Upper lobe of left lung (tissue), 4 donors: ENCODE data around the gene MYOF.

Experiments
- CTCF ChIP-seq, 6 experiments: fragments of 450-650 bp in 4 of 6; fragments of 200-600 bp in 2 of 6; sonication (generic) in 2 of 6; IDR thresholded peaks; one replicate each; pipeline ENCODE4 v1.5.1; 2016 to 2019; ENCODE audit warnings: antibody characterized with exemption in 6 of 6
- POLR2A ChIP-seq, 4 donors: fragments of 450-650 bp; IDR thresholded peaks; one replicate each; pipeline ENCODE4 v1.5.1; 2016 to 2017; ENCODE audit warnings: antibody characterized with exemption in 4 of 4, mild to moderate bottlenecking in 2 of 4
- POLR2AphosphoS5 ChIP-seq, 2 donors: sonication (generic); formaldehyde crosslinking; IDR thresholded peaks; one replicate each; pipeline ENCODE4 v1.5.1; 2017; ENCODE audit warnings: antibody characterized with exemption in 2 of 2

- TF ChIP-seq POLR2A (IDR thresholded peaks at IDR 0.05): no peak
- no peak for TF ChIP-seq CTCF (IDR thresholded peaks at IDR 0.05)
- no peak for TF ChIP-seq POLR2AphosphoS5 (IDR thresholded peaks at IDR 0.05)
These were observed 166.9 kb downstream of the MYOF start for GRCh38 chr10:93315246-93315645.
